RWPE2 (cell line): ENCODE data around the gene HIP1R.

Source experiments
- ATAC-seq: fragments of 200-7000 bp; cut with Tn5 transposase; 3 replicates; pipeline ENCODE4 v1.9.1; 2021; ENCODE audit warnings: low read depth
- DNase-seq: peaks from one replicate; pipeline ENCODE4 v3.0.0-alpha.2; 2020; ENCODE audit warnings: low spot score
- H3K27ac ChIP-seq: fragments of 450-650 bp; 2 replicates; pipeline ENCODE4 v1.5.1; 2017; ENCODE audit warnings: mild to moderate bottlenecking; ENCODE audit not compliant: poor library complexity, severe bottlenecking
- H3K27me3 ChIP-seq: fragments of 250-450 bp; sonication (Bioruptor Pico); 2 replicates; pipeline ENCODE4 v1.5.1; 2021; ENCODE audit warnings: mild to moderate bottlenecking, moderate library complexity; ENCODE audit not compliant: insufficient read depth, poor library complexity, severe bottlenecking
- H3K36me3 ChIP-seq: fragments of 250-450 bp; sonication (Bioruptor Pico); 2 replicates; pipeline ENCODE4 v1.5.1; 2020; ENCODE audit warnings: low read depth, mild to moderate bottlenecking, moderate library complexity
- H3K4me1 ChIP-seq: fragments of 250-450 bp; sonication (Bioruptor Pico); 2 replicates; pipeline ENCODE4 v1.5.1; 2021; ENCODE audit warnings: mild to moderate bottlenecking, moderate library complexity; ENCODE audit not compliant: insufficient read depth, poor library complexity, severe bottlenecking
- H3K4me3 ChIP-seq: fragments of 250-450 bp; sonication (Bioruptor Pico); 2 replicates; pipeline ENCODE4 v1.5.1; 2021; ENCODE audit warnings: mild to moderate bottlenecking, moderate library complexity; ENCODE audit not compliant: severe bottlenecking
- H3K9me3 ChIP-seq: fragments of 250-450 bp; sonication (Bioruptor Pico); 2 replicates; pipeline ENCODE4 v1.5.1; 2021; ENCODE audit warnings: mild to moderate bottlenecking, moderate library complexity; ENCODE audit not compliant: severe bottlenecking
- TF ChIP-seq, protein P1 (sequence below): fragments of 450-650 bp; IDR thresholded peaks from one replicate; pipeline ENCODE4 v1.5.1; 2017; ENCODE audit warnings: mild to moderate bottlenecking, moderate library complexity; ENCODE audit not compliant: poor library complexity, severe bottlenecking

The HIP1R gene

DNA sequence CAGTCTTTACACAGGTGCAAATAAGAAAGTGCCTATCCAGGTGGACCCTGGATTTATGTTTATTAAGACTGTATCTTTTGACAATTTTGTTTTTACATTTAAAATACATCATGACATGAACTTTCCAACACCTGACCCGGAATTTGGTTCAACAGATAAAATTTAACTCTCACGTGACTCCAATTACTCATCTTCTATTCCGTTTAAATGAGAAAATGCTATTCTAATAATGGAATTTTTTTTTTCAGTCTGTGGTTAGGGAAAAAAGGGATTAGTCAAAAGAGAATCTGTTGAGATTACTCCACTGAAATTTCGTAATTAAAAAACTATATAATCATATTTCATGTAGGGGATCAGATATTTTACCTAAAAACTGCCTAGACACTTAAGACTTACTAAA, 49.6 kb downstream of the HIP1R start:
- DNase-seq (no peak), ATAC-seq (no peak)
- Histone ChIP-seq H3K27ac (peak overlapping the region; percentile 98), H3K4me3 (no peak overlapping the region), H3K36me3 (peaks cover 25% of the 10 kb centered on the region), H3K27me3 (no peaks in the 10 kb centered on the region), H3K9me3 (no peaks in the 10 kb centered on the region), H3K4me1 (peaks cover 62% of the 10 kb centered on the region)
- TF ChIP-seq, protein P1, sequence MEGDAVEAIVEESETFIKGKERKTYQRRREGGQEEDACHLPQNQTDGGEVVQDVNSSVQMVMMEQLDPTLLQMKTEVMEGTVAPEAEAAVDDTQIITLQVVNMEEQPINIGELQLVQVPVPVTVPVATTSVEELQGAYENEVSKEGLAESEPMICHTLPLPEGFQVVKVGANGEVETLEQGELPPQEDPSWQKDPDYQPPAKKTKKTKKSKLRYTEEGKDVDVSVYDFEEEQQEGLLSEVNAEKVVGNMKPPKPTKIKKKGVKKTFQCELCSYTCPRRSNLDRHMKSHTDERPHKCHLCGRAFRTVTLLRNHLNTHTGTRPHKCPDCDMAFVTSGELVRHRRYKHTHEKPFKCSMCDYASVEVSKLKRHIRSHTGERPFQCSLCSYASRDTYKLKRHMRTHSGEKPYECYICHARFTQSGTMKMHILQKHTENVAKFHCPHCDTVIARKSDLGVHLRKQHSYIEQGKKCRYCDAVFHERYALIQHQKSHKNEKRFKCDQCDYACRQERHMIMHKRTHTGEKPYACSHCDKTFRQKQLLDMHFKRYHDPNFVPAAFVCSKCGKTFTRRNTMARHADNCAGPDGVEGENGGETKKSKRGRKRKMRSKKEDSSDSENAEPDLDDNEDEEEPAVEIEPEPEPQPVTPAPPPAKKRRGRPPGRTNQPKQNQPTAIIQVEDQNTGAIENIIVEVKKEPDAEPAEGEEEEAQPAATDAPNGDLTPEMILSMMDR: no peak

DNA sequence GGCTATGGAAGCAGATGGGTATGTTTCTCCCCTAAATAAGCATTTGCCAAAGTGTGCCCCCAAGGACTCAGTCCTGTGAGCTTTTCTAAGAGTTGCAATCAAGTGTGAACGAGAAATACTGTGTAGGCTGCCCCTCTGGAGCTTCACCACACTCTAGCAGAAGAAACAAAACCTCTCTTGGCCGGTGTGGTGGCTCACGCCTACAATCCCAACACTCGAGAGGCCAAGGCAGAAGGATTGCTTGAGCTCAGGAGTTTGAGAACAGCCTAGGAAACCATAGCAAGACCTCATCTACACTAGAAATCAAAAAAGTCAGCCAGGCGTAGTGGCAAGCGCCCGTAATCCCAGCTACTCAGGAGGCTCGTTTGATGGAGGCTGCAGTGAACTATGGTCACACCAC, 50.9 kb downstream of the HIP1R start:
- H3K27ac ChIP-seq: peak overlapping the region; percentile 98
- TF ChIP-seq, protein P1: no peak
- DNase-seq: no peak
- H3K4me3 ChIP-seq: no peak overlapping the region
- H3K4me1 ChIP-seq: peaks cover 70% of the 10 kb centered on the region
- H3K9me3 ChIP-seq: no peaks in the 10 kb centered on the region
- no peaks in the 10 kb centered on the region for H3K27me3 ChIP-seq
- no peak for ATAC-seq
- H3K36me3 ChIP-seq: peaks cover 19% of the 10 kb centered on the region

DNA sequence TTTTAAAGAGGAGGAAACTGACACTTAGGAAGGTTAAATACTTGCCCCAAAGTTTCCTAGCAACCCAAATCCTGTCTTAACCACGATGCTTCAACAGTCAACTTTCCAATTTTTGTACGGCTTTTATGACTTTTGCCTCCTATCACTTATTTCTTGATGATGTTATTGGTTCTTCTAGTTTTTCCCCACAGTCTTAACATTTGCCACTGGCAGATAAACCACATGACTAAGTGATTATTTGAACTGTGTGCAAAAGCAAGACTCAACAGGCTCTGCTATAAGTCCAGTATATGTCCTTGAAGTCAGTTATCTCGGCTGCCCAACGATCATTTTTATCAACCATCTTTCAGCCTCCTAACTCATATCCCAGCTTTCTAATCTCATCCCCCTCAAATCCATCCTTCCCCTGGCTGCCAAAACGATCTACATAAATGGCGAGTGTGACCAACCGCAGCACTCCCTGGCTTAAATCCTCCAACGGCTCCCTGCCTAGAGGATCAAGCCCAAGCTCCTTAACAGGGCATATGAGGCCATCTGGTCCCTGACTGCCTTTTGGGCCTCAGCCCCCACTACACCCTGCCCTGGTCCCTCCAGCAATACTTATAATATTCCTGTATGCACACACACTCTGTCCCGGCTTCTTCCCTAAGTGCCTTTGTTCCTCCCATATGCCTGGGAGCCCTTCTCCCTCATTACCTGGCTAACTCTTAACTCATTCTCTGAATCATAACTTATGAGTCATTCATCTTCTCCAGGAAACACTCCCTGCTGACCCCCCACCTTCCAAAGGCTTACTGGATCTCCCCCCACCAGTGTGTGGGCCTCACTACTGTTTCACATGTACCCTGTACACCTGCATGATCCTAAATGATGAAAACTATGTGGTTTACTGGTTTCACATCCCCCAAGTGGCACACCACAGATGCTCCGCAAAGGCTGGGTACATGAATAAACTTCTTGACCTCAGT, 51.9 kb downstream of the HIP1R start:
- ATAC-seq (peak; percentile 59), DNase-seq (peak; percentile 83)
- Histone ChIP-seq H3K36me3 (peaks cover 16% of the 10 kb centered on the region), H3K27me3 (no peaks in the 10 kb centered on the region), H3K4me1 (peaks cover 74% of the 10 kb centered on the region), H3K27ac (peak overlapping the region; percentile 98), H3K9me3 (no peaks in the 10 kb centered on the region), H3K4me3 (peak overlapping the region; percentile 14)
- TF ChIP-seq, protein P1: no peak

DNA sequence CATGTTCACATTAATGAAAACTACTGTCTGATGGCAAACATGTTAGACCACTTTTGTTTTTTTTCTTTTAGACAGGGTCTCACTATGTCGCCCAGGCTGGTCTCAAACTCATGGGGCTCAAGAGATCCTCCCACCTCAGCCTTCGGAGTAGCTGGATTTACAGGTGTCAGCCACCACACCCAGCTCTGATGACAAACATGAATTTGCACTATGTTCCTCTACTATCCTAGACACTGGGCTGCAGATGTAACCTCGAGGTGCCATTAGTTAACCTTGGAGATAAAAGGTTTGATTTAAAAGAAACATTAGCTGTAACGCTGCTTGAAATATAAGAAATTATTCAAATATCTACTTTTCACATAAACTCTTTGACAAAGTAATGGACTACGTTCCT, 52.6 kb downstream of the HIP1R start:
- Histone ChIP-seq H3K27ac (peak overlapping the region; percentile 98), H3K27me3 (no peaks in the 10 kb centered on the region), H3K9me3 (no peaks in the 10 kb centered on the region), H3K36me3 (peaks cover 15% of the 10 kb centered on the region), H3K4me3 (peak overlapping the region; percentile 14), H3K4me1 (peaks cover 81% of the 10 kb centered on the region)
- ATAC-seq (no peak), DNase-seq (no peak)
- TF ChIP-seq, protein P1: no peak
